ENCODE measurements around the gene IMP3. TPM values are rescaled to one million over a fixed set of nuclear protein-coding genes. Genes with fewer than 3 reads are reported as not detected.
A peak's percentile ranks its signal among the peaks of the same experiment; 100 is the strongest.
"Not testable (repeated sequence)": the region's sequence is repeated elsewhere in the genome, so short reads cannot be mapped to it uniquely, and the experiment has no call there.

The IMP3 gene
- total RNA-seq, 1 experiment from 2014 or later = 79.9 TPM

GRCh38 chr15:75684648-75685047 is 44.6 kb upstream of the IMP3 start:
- H3K36me3 ChIP-seq (ENCODE audit: control insufficient read depth in 1 of 2, insufficient read depth in 2 of 2, low read length in 2 of 2) = no peaks in the 10 kb centered on the region
- intact Hi-C loops (cut with micrococcal nuclease) = no loop called here
- H2AFZ ChIP-seq (ENCODE audit: low read depth, low read length, poor library complexity, severe bottlenecking) = no peak overlapping the region
- POLR2A ChIA-PET = no interaction called here
- no peak overlapping the region for H3K4me2 ChIP-seq (ENCODE audit: low read length)
- H3K79me2 ChIP-seq (ENCODE audit: insufficient read depth, low read length) = no peaks in the 10 kb centered on the region
- no peak for TF ChIP-seq SP1 (IDR thresholded peaks at IDR 0.05; ENCODE audit: low read depth)
- peak; percentile 20; the same call in 1 of the 2 replicates for TF ChIP-seq RAD21 (IDR thresholded peaks at IDR 0.05; ENCODE audit: low read depth)
- no peak overlapping the region for H3K9ac ChIP-seq (ENCODE audit: low read length)
- H3K4me3 ChIP-seq (replicated peaks in 1 of 2; ENCODE audit: low read depth in 1 of 2, low read length in 2 of 2) = no peak overlapping the region
- CTCF ChIA-PET = interaction anchor here (1.1 to 1.2 kb wide), 3 partner anchors 10 to 317 kb away, joined by 3 to 9 read pairs (median 3); partner anchors contain the start of genes MAN2C1 and SIN3A
- DNase-seq (ENCODE audit: low read depth, low spot score) (no peak), ATAC-seq (no peak)
- RAD21 ChIA-PET (ENCODE audit: low non-redundant PET in 1 of 2, low total read pairs in 2 of 2, uncharacterized antibody in 2 of 2, unreplicated experiment in 2 of 2) = interaction anchor here in 1 of 2 experiments (1.3 to 2.0 kb wide), 2 partner anchors 117 to 317 kb away, joined by 3 to 8 read pairs; no protein-coding TSS in a partner anchor
- H3K9me2 ChIP-seq (ENCODE audit: insufficient read depth) = no peaks in the 10 kb centered on the region
- H3K9me3 ChIP-seq (ENCODE audit: control insufficient read depth in 1 of 2, insufficient read depth in 1 of 2, low read depth in 1 of 2, low read length in 2 of 2) = no peaks in the 10 kb centered on the region
- no peaks in the 10 kb centered on the region for H3K27me3 ChIP-seq (ENCODE audit: insufficient read depth, low read length)
- BruUV-seq (replicated peaks) = no TSS peak
- no peaks in the 10 kb centered on the region; a peak in 1 of 4 replicates for H3K4me1 ChIP-seq (ENCODE audit: control insufficient read depth in 1 of 2, insufficient read depth in 2 of 2, low read length in 2 of 2)
- H3K27ac ChIP-seq (ENCODE audit: low read depth, low read length) = no peak overlapping the region
- H4K20me1 ChIP-seq (ENCODE audit: insufficient read depth) = no peaks in the 10 kb centered on the region

GRCh38 chr15:75683646-75684312 is 43.8 kb upstream of the IMP3 start:
- H3K36me3 ChIP-seq (ENCODE audit: control insufficient read depth in 1 of 2, insufficient read depth in 2 of 2, low read length in 2 of 2); H3K27ac ChIP-seq (ENCODE audit: low read depth, low read length); BruUV-seq (replicated peaks); H3K9ac ChIP-seq (ENCODE audit: low read length); H3K79me2 ChIP-seq (ENCODE audit: insufficient read depth, low read length); H3K4me1 ChIP-seq (ENCODE audit: control insufficient read depth in 1 of 2, insufficient read depth in 2 of 2, low read length in 2 of 2); H2AFZ ChIP-seq (ENCODE audit: low read depth, low read length, poor library complexity, severe bottlenecking); POLR2A ChIA-PET; H3K9me2 ChIP-seq (ENCODE audit: insufficient read depth); H3K9me3 ChIP-seq (ENCODE audit: control insufficient read depth in 1 of 2, insufficient read depth in 1 of 2, low read depth in 1 of 2, low read length in 2 of 2); H3K4me3 ChIP-seq (replicated peaks in 1 of 2; ENCODE audit: low read depth in 1 of 2, low read length in 2 of 2); H3K4me2 ChIP-seq (ENCODE audit: low read length); DNase-seq (ENCODE audit: low read depth, low spot score); H4K20me1 ChIP-seq (ENCODE audit: insufficient read depth); H3K27me3 ChIP-seq (ENCODE audit: insufficient read depth, low read length): not testable (repeated sequence)
- RAD21 ChIA-PET (ENCODE audit: low non-redundant PET in 1 of 2, low total read pairs in 2 of 2, uncharacterized antibody in 2 of 2, unreplicated experiment in 2 of 2) = interaction anchor here in 1 of 2 experiments (0.6 kb wide), 1 partner anchor 36 kb away, joined by 3 read pairs; no protein-coding TSS in a partner anchor
- TF ChIP-seq CTCF (IDR thresholded peaks at IDR 0.05 in 2 of 3, conservative IDR thresholded peaks at IDR 0.05 in 1 of 3; ENCODE audit: borderline replicate concordance in 1 of 3, insufficient read depth in 1 of 3, low read depth in 2 of 3, low read length in 2 of 3) (peak; percentile 47 to 71 (median 71); a peak in 5 of 6 replicates), RAD21 (IDR thresholded peaks at IDR 0.05; ENCODE audit: low read depth) (peak; percentile 87)
- CTCF ChIA-PET = interaction anchor here (0.6 to 1.6 kb wide), 5 partner anchors 10 to 316 kb away, joined by 3 to 9 read pairs (median 3); partner anchors contain the start of gene MAN2C1
- intact Hi-C loops (cut with micrococcal nuclease) = loop anchor here (1.0 to 2.0 kb wide), 2 partner anchors 175 to 315 kb away; partner anchors contain the start of gene MAN2C1
- peak; percentile 84 for ATAC-seq

All from HCT116 (cell line).